Hindlimb muscle (tissue), 1 donor: ENCODE measurements around the gene NRXN3. TPM values are rescaled to one million over a fixed set of nuclear protein-coding genes. Genes with fewer than 3 reads are reported as not detected.
"Not testable (repeated sequence)": the region's sequence is repeated elsewhere in the genome, so short reads cannot be mapped to it uniquely, and the experiment has no call there.

Source experiments
- DNase-seq: peaks from one replicate; pipeline ENCODE4 v3.0.0-alpha.2; 2013
- polyA plus RNA-seq: library from polyadenylated mRNA; unstranded; fragments of 120-200 nt; gene quantifications from one replicate; pipeline ENCODE4 v1.2.1, GENCODE V29; 2013; ENCODE audit not compliant: insufficient read length

NRXN3 gene
- polyA plus RNA-seq, 1 donor: 0.40 TPM

DNA sequence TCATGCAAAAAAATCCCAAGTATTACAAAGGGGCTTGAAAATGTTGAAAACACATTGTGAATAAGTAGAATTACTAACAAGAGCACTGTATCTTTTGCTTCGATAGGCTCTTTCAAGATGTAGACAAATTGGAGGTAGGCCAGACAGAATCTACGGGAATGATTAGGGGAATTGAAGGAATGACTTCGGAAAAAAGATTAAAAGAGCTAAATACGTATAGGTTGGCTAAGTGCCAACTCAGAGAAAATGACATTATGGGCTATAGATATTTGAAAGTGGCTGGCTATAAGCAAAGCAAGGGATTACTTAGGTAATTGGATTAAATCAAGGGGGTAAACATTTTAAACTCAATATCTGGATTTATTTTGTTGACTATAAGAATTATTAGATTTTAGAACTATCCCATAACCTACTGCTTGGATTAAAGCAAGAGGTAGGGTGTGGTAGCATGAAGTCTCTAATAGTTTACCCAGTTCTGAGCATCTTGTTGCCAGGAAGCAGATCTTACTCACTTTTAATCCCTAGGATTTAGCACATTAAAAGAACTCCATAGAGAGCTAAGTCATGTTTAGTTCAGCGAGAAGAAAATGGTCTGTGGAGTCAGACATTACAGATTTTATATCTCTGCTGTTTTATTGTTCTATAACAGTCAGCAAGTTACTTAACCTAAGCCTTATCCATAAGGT lies 1551.4 kb downstream of the NRXN3 start:
- DNase-seq: no peak

DNA sequence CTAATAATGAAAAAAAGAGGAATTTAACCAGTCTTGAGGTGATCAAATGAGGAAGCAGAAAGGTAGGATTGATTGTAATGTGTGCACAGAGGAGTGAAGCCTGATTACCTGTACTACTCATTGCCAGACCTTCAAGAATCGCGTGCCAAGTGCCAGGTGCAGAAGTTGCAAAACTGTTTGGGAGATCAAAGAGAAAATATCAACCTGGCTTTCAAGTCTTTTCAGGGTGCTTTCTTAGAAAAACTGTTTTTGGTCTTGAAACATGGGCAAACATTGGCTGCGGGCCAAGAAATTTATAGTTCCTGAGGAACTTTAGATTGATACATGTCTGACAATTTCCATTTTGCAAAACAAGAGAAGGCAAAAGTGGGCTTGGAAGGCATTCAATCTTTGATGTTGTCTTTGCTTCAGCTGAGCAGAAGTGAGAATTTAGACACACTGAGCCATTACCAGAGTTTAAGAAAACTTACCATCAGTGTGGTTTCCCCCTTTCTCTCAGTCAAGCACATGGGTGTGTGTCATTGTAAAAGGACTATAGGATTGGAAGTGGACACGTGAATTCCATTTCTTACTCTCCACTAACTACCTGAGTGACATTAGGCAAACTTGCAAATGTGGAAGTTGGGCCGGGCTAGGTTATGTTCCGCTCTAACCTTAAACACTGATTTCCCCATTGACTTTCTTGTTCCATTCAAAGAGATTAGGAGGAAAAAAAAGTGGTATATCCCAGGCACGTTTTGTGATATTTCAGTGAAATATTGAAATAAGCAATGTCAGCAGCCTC lies 1555.0 kb downstream of the NRXN3 start:
- no peak for DNase-seq

DNA sequence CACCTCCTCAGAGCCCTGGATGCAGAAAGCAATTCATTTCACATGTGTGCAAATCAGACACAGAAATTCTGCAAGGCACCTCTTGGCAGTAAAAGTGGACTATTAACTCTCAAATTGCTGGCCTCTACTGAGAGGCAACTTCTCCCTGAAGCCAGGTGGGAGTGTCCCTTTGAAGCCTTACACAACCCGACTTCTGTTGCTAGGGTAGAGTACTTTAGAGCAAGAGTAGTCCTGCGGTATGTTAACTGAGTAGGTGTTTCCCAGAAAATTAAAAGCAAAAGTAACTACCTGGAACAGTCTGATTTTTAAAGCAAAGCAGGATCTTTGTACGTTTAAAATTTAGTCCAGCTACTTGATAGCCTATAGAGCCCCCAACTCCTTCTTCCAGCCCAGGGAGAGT lies 1557.7 kb downstream of the NRXN3 start:
- DNase-seq: no peak

DNA sequence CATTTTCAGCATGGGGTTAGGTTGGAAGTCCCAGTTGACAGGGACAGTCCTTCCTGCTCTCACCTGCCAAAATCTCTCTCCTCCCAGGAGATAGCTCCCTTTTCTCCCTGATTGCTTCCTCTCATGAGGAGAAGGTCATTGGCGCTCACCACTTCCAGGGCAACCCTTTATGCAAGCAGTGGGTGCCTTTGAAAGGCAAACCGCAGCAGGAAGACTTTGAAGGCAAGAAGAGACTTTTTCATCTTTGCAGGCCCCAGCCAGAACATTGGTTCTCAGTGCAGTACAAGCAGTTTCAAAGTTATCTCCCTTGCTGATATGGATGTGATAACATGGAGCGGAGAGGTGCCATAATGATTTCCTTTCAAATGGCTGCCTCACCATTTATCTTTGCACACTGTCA lies 1558.2 kb downstream of the NRXN3 start:
- DNase-seq: no peak

DNA sequence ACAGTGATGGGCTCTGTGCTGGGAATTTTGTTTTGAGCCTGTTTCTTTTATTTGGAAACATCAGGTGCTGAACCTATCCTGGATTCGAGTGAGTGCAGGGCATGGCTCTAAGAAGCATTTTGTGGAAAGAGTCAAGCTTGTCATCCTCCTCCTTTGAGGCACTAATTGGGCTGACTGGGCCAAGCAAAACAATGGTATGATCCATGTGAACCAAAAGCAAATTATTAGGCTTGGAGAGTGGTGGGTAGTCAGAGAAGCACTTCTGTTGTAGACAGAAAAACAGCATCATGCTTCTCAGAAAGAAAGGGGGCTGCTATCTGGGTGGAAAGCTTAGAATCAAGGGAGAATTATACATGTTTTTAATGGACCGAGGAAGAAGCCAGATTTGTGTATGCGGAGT lies 1559.6 kb downstream of the NRXN3 start:
- DNase-seq: no peak

DNA sequence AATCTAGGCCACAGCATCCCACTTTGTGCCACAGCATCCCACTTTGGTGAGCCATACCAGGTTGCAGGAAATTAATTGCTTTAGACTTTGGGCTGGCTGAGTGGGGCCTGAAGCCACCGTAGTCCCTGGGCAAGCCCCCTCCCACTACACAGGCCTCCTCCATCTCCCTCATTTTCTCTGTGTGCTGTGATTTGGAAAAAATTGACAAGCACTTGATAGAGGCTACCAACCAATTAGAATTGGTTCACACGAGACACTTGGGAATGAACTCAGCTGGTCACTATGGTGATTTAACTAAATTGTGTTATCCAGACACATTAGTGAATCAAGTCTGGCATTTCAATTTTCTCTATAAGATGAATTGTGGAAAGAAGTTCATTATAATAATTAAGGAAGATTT lies 1560.0 kb downstream of the NRXN3 start:
- no peak for DNase-seq

DNA sequence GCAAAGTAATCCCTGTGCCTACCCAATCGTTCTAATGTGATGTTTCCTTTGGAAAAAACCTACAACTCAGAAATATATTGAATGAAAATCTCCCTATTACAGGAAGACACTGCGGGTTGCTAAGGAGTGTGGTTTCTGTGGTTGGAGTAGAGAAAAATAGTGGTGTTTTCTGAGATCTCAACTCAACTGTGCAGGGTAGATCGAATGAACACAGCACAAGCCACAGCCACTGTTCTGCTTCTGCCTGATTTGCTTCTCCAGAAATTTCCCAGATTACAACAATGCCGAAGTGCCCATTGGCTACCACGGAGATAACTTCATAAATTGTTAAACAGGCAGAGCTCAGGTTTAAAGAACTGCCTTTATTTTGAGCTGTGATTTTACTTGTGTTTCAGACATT lies 1560.8 kb downstream of the NRXN3 start:
- no peak for DNase-seq

DNA sequence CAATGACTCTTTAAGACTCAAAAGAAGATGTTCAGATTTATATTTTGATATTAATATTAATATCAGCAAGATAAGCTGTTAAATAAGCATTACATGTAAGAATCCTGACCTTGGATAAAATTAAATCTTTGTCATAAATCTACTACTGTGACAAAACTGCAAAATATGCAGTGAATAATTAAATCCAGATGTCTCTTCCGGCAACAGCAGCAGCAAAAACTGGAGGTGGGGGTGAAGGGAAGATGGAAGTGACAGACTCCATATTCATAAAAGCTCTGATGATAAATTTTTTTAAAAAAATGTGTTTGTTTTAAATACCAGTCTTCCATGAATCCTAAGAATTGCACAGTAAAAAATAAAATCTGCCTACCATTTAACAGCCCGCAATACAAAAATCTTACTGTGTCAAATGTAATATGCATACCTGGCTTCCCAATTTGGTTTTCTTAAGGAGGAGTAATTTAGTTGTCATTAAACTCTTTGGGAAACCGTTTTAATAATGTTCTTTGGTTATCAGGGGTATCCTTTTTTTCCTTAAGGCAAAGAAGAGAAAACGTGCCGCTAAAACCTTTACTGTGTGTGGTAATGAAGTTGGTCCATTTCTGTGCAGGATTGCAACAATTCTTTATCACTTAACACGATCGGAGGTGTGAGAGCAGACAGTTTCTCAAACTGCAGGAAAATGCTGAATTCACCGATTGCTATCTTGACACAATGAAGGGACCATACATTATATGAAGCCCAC lies 1562.9 kb downstream of the NRXN3 start:
- DNase-seq: no peak

DNA sequence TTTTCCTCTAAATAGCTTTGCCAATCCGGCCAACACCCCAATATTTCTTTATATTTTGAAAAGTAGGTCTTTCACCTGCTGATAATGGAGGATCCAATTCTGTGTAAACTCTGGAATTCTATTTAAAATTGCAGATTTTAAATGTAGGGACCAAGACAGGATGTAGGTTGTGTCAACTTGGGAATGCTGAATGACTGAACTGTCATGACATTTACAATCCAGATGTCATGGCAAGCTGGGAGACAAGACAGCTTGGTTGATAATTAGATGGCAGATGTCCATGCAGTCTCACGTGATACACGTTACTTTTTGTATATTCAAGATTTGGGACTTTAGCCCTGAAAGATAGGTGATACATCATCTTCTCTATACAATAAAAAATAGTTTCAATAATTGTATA lies 1564.0 kb downstream of the NRXN3 start:
- DNase-seq: no peak

DNA sequence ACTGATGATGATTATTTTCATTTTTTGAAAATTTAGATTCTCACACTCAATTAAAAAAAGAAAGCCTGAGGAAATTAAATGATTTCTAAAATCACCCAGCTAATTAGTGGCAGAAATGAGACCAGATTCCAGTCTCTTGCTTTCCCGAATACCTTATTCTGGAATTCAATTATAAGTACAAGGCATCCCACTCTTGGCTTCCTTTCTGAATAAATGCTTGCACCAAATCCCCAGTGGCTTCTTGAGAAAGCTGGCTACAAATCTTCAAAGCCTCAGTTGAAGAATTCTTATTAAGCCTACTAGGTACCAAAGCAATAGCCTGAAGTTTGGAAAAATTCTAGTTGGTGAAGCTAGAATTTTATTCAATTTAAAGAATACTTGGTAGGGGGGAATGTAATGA lies 1564.5 kb downstream of the NRXN3 start:
- DNase-seq: no peak

DNA sequence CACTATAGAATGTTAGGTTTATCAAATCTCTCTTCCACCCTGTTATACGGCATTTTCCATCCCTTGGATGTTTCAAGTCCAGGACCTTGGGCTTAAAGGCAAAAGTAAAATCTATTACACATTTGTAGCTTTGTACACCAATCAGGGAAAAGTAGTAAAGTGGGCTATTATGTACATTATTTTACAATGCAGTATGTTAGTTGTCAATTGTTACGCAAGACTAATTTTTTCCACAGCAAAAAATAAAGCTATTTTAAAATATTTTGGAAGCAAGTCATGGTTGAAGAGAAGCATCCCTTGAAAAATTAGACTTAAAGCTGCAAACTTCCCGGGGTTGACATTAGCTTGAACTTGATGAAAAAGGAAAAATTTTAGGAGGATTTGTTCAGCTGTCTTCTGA lies 1564.9 kb downstream of the NRXN3 start:
- no peak for DNase-seq

DNA sequence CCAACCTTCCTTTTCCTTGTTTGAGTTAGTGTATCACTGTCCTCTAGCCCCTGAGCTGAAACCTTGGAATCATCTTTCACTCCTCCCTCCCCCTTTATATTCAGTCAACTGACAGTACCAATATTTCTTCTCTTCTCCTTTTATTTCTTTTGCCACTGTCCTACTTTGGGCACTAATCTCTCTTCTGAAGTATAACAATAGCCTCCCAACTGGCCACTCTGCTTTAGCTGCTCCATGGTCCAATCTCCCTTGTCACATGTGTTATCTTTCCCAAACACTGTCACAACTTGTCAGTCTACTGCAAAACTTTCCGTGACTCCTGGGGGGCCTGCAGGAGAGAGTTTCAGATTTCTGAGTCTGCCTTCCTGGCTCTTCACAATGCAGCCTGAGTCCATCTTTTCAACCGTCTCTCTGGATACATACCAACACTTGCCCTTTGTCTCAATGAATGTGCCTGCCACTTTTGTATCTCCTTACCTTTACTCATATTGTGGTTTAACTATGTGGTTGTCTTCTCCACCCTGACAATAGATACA lies 1570.0 kb downstream of the NRXN3 start:
- peak; percentile 1 for DNase-seq

DNA sequence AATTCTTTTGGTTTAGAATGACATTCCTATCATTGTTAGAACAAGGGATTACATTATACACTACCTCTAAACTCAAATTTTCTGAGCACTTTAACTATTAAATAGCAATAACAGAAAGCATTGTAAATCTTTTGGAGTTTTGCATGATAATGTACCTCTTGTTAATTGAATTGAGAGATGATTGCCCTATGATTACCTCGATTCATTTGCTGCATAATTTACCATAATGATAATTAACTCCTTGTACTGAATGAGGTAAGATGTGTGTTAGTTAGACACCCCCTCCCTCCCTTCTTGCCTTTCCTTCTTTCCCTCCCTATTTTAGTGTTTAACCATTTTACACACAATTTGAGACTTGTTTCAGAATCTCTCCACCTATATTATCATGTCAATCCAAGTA lies 1572.0 kb downstream of the NRXN3 start:
- no peak for DNase-seq

DNA sequence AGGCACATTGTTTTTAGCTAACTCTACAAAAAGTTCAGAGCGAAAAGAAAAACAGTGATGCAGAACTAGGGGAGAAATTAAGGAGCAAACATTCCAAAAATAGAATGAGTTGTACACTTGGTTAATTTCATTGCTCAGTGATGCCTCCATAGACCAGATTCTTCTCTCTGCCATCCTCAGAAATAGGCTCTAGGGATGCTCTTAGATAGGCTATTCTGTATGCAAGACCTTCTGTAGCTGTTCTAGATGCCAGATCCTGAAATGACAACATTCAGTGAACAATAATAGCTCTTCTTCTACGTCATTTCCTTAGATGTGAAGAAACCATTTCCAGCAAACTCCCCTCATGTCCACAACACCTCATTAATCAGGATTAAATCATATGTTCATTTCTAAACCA lies 1574.9 kb downstream of the NRXN3 start:
- DNase-seq: no peak

DNA sequence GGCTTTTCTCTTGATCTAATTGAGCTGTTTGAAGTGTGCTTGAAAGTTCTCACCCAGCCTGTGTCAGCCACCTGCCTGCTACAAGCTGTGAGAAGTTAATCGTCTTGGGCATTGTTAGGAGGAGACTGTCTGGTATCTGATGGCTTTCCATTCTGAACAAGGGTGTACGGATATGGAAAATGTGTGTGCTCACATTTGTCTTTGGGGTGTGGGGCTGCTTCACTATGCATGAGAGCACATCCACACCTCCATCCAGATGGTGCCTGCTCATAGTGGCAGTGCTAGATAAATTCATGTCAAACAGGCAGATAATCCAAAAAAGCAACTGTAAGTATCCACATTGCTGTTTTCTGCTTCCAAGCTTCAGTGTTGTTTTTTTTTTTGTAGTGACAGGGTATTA lies 1578.9 kb downstream of the NRXN3 start:
- no peak for DNase-seq

DNA sequence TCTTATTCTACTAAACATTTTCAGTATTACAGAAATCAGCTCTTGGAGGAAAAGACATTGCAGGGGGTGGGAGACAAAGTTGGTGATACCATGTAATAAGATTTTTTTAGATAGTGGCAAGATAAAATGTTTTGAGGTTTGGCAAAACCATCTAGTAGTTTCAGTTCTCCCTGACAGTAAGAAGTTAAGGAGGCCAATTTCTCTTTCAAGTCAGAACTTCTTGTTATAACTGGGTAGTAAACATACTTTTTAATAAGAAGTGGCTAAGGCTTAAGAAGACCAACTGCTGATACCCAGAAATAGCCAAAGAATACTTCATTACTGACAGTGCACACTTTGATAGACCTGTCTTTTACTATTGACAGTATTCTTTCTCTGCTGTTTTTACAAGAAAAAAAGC lies 1588.8 kb downstream of the NRXN3 start:
- no peak for DNase-seq

DNA sequence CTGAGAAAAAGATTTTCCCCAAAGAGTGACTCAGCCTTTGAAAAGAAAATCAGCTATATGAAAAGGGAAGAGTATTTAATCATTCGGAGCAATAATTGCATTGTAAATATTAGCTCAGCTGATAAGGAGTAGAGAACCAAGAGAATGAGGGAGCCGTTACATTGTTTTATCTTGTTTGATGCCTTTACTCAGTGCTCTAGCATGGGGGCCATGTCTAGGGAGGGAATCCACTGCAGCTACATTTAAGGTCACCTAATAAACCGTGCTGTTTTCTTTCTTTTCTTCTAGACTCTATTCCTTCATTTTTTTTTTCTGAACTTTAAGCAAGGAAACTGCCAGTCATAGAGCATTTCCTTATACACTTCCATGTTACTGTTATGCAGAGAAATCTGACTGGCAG lies 1594.2 kb downstream of the NRXN3 start:
- DNase-seq: no peak

DNA sequence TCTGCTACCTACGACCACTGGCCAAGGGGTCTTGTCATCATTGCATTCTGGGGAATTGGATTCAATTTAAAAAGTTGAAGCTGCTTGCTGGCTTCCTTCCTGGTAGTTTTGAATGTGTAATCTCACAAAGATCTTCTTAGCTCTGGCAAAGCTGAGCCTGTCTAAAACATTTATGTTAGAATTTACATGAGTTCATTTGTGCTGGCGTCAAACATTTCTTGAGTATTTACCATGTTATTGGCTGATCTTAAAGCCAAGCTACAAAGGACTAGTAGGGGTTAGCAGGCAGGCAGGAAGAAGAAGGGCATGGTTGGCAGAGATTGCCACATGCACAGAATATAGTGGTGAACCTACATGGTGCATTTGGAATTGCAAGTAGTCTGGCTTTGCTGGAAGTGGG lies 1596.3 kb downstream of the NRXN3 start:
- DNase-seq: no peak

DNA sequence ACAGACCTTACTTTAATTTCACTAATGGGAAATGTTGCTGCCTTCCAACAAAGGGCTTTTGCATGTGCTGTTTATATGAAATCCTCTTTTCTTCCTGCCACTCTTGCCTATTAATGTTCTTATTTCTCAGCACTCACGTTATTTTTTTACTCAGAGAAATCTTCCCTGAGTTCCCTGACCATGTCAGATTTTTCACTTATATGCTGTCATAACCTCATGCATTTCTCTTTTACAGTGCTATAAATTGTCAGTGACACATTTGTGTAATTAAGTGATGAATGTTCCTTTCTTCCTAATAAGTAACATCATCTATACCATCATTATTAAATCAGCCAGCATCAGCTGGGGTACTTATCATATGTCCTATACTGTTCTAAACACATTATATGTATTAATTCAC lies 1597.1 kb downstream of the NRXN3 start:
- DNase-seq: no peak

DNA sequence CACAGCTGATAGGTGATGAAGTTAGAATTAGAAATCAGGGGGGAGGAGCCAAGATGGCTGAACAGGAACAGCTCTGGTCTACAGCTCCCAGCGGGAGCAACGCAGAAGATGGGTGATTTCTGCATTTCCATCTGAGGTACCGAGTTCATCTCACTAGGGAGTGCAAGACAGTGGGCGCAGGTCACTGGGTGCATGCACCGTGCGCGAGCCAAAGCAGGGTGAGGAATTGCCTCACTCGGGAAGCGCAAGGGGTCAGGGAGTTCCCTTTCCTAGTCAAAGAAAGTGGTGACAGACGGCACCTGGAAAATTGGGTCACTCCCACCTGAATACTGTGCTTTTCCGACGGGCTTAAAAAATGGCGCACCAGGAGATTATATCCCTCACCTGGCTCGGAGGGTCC lies 1597.5 kb downstream of the NRXN3 start:
- not testable (repeated sequence) for DNase-seq

DNA sequence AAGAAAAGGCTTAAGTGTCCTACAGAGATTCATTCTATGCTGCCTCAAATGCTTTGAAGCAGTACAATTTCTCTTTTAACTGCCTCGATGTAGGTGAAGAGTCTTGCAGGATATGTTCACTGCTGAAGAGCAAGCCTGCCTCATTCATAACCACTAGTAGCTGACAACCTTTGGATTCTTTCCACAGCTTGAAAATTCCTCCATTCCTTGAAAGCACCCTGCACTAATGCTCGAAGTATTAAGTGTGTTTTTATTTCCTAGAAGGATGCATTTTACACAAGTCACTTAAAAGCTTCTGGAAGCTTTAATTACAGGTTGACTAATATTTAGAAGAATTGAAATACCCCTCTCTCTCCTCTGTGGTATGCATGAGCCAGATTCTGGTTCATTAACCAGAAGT lies 1611.7 kb downstream of the NRXN3 start:
- DNase-seq: no peak

DNA sequence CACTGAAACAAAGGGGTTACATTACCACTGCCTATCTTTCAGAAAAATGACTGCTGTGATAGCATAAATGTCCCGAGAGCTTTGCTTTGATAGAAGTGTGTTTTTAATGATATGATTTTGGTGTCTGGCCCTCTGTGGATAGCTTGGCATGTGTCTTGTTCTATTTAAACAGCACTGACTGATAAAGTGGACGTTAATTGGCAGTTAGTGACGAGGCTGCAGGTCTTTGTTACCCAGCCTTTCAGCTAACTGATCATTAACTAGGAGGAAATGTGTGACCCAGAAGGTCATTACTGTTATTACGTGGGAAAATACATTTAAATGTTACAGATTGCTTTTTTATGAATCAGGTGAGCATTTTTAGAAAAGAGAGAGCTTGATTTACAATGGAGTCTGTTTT lies 1612.9 kb downstream of the NRXN3 start:
- no peak for DNase-seq

DNA sequence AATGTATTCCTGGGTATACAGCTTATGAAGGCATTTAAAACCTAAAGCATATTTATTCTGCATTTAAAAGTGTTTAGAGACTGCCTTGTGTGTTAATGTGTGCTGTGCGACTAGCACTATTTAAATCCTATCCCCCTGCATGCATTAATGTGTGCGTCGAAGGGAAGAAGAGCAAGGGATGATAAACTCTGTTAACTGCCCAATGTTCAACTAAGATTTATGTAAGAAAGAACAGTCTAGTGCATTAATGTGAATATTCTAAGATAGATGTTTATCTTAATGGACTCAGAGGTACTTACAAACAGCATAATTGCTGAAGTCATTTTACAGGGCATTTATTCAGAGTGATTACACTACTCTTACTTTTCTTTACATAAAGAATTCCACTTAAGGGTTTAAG lies 1616.3 kb downstream of the NRXN3 start:
- no peak for DNase-seq

DNA sequence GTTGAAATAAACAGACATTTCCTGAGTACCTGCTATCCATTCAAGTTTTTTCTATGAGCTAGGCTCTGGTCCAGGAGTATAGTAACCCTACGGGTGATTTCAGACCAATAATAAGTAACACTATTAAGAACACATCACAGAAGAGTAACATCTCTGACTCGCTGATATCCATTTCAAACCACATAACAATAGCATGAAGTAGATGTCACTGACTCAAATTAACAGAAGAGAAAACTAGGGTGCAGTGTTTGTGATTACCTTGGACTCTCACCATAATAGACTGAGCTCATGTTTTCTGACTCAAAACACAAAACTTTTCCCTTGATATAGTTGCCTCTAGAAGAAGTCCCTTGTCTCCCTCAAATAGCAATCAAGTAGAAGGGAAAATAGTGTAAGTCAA lies 1618.2 kb downstream of the NRXN3 start:
- DNase-seq: no peak
